ENCODE results near the gene PITPNM1.

GRCh38 chr11:67542971-67543370 lies 37.8 kb upstream of the PITPNM1 start:
- no peak for TF ChIP-seq POLR2A (IDR thresholded peaks at IDR 0.05)
- no peak for TF ChIP-seq CTCF (IDR thresholded peaks at IDR 0.05)
